Measurements from ENCODE around the gene MYO15A.
"Not testable (repeated sequence)": the region's sequence is repeated elsewhere in the genome, so short reads cannot be mapped to it uniquely, and the experiment has no call there.

The MYO15A gene

GRCh38 chr17:18198530-18198929, 90.0 kb downstream of the MYO15A start:
- no peak for DNase-seq (ENCODE audit: low spot score)
- no peak overlapping the region for H3K27ac Mint-ChIP-seq
- H3K4me1 Mint-ChIP-seq (ENCODE audit: low read depth), result peaks cover 6% of the 10 kb centered on the region
- H3K36me3 Mint-ChIP-seq (ENCODE audit: low read depth), result peaks cover 46% of the 10 kb centered on the region
- H3K27me3 Mint-ChIP-seq (ENCODE audit: low read depth), result no peaks in the 10 kb centered on the region
- H3K9me3 Mint-ChIP-seq, result no peaks in the 10 kb centered on the region
- no peak overlapping the region for H3K4me3 Mint-ChIP-seq

GRCh38 chr17:18201108-18201507, 92.6 kb downstream of the MYO15A start:
- H3K27ac Mint-ChIP-seq, result no peak overlapping the region
- no peak for DNase-seq (ENCODE audit: low spot score)
- peaks cover 30% of the 10 kb centered on the region for H3K36me3 Mint-ChIP-seq (ENCODE audit: low read depth)
- peaks cover 4% of the 10 kb centered on the region for H3K4me1 Mint-ChIP-seq (ENCODE audit: low read depth)
- H3K27me3 Mint-ChIP-seq (ENCODE audit: low read depth), result no peaks in the 10 kb centered on the region
- H3K9me3 Mint-ChIP-seq, result no peaks in the 10 kb centered on the region
- no peak overlapping the region for H3K4me3 Mint-ChIP-seq

- Mint-ChIP-seq H3K9me3 (no peaks in the 10 kb centered on the region), H3K27me3 (ENCODE audit: low read depth) (no peaks in the 10 kb centered on the region), H3K4me1 (ENCODE audit: low read depth) (peaks cover 2% of the 10 kb centered on the region), H3K4me3 (no peak overlapping the region), H3K27ac (no peak overlapping the region), H3K36me3 (ENCODE audit: low read depth) (peaks cover 21% of the 10 kb centered on the region)
- no peak for DNase-seq (ENCODE audit: low spot score)
Measured at GRCh38 chr17:18203308-18203707, 94.8 kb downstream of the MYO15A start.

- H3K27me3 Mint-ChIP-seq (ENCODE audit: low read depth), result no peaks in the 10 kb centered on the region
- peaks cover 34% of the 10 kb centered on the region for H3K36me3 Mint-ChIP-seq (ENCODE audit: low read depth)
- no peak for DNase-seq (ENCODE audit: low spot score)
- H3K27ac Mint-ChIP-seq, result no peak overlapping the region
- no peaks in the 10 kb centered on the region for H3K9me3 Mint-ChIP-seq
- no peaks in the 10 kb centered on the region for H3K4me1 Mint-ChIP-seq (ENCODE audit: low read depth)
- no peak overlapping the region for H3K4me3 Mint-ChIP-seq
Measured at GRCh38 chr17:18205861-18206260, 97.3 kb downstream of the MYO15A start.

- Mint-ChIP-seq H3K4me1 (ENCODE audit: low read depth) (no peaks in the 10 kb centered on the region), H3K27me3 (ENCODE audit: low read depth) (no peaks in the 10 kb centered on the region), H3K9me3 (no peaks in the 10 kb centered on the region), H3K36me3 (ENCODE audit: low read depth) (peaks cover 30% of the 10 kb centered on the region), H3K27ac (no peak overlapping the region), H3K4me3 (no peak overlapping the region)
- no peak for DNase-seq (ENCODE audit: low spot score)
Measured at GRCh38 chr17:18206962-18207361, 98.4 kb downstream of the MYO15A start.

- Mint-ChIP-seq H3K4me3 (no peak overlapping the region), H3K4me1 (ENCODE audit: low read depth) (no peaks in the 10 kb centered on the region), H3K9me3 (no peaks in the 10 kb centered on the region), H3K27me3 (ENCODE audit: low read depth) (no peaks in the 10 kb centered on the region), H3K36me3 (ENCODE audit: low read depth) (peaks cover 30% of the 10 kb centered on the region), H3K27ac (no peak overlapping the region)
- no peak for DNase-seq (ENCODE audit: low spot score)
Measured at GRCh38 chr17:18208092-18208491, 99.5 kb downstream of the MYO15A start.

- Mint-ChIP-seq H3K27me3 (ENCODE audit: low read depth) (no peaks in the 10 kb centered on the region), H3K27ac (no peak overlapping the region), H3K9me3 (no peaks in the 10 kb centered on the region), H3K4me3 (no peak overlapping the region), H3K36me3 (ENCODE audit: low read depth) (peaks cover 16% of the 10 kb centered on the region), H3K4me1 (ENCODE audit: low read depth) (no peaks in the 10 kb centered on the region)
- no peak for DNase-seq (ENCODE audit: low spot score)
Measured at GRCh38 chr17:18213666-18214270, 105.2 kb downstream of the MYO15A start.

GRCh38 chr17:18216906-18217305, 108.3 kb downstream of the MYO15A start:
- not testable (repeated sequence) for DNase-seq (ENCODE audit: low spot score); H3K4me3 Mint-ChIP-seq; H3K27ac Mint-ChIP-seq; H3K27me3 Mint-ChIP-seq (ENCODE audit: low read depth); H3K4me1 Mint-ChIP-seq (ENCODE audit: low read depth); H3K9me3 Mint-ChIP-seq; H3K36me3 Mint-ChIP-seq (ENCODE audit: low read depth)

GRCh38 chr17:18217412-18218015, 109.0 kb downstream of the MYO15A start:
- no peaks in the 10 kb centered on the region for H3K9me3 Mint-ChIP-seq
- no peak overlapping the region for H3K4me3 Mint-ChIP-seq
- H3K4me1 Mint-ChIP-seq (ENCODE audit: low read depth), result no peaks in the 10 kb centered on the region
- H3K27me3 Mint-ChIP-seq (ENCODE audit: low read depth), result no peaks in the 10 kb centered on the region
- no peaks in the 10 kb centered on the region for H3K36me3 Mint-ChIP-seq (ENCODE audit: low read depth)
- H3K27ac Mint-ChIP-seq, result no peak overlapping the region
- DNase-seq (ENCODE audit: low spot score), result peak; percentile 64

GRCh38 chr17:18218756-18219415, 110.3 kb downstream of the MYO15A start:
- H3K27me3 Mint-ChIP-seq (ENCODE audit: low read depth), result no peaks in the 10 kb centered on the region
- H3K36me3 Mint-ChIP-seq (ENCODE audit: low read depth), result no peaks in the 10 kb centered on the region
- H3K27ac Mint-ChIP-seq, result no peak overlapping the region
- H3K4me3 Mint-ChIP-seq, result no peak overlapping the region
- H3K9me3 Mint-ChIP-seq, result no peaks in the 10 kb centered on the region
- H3K4me1 Mint-ChIP-seq (ENCODE audit: low read depth), result no peaks in the 10 kb centered on the region
- no peak for DNase-seq (ENCODE audit: low spot score)

- Mint-ChIP-seq H3K9me3 (no peaks in the 10 kb centered on the region), H3K4me3 (no peak overlapping the region), H3K27ac (no peak overlapping the region), H3K4me1 (ENCODE audit: low read depth) (peaks cover 20% of the 10 kb centered on the region), H3K27me3 (ENCODE audit: low read depth) (no peaks in the 10 kb centered on the region), H3K36me3 (ENCODE audit: low read depth) (no peaks in the 10 kb centered on the region)
- no peak for DNase-seq (ENCODE audit: low spot score)
Measured at GRCh38 chr17:18224053-18224386, 115.5 kb downstream of the MYO15A start.

- no peaks in the 10 kb centered on the region for H3K27me3 Mint-ChIP-seq (ENCODE audit: low read depth)
- peak overlapping the region; percentile 74 for H3K4me3 Mint-ChIP-seq
- no peaks in the 10 kb centered on the region for H3K9me3 Mint-ChIP-seq
- H3K36me3 Mint-ChIP-seq (ENCODE audit: low read depth), result no peaks in the 10 kb centered on the region
- H3K4me1 Mint-ChIP-seq (ENCODE audit: low read depth), result peaks cover 20% of the 10 kb centered on the region
- no peak overlapping the region for H3K27ac Mint-ChIP-seq
- DNase-seq (ENCODE audit: low spot score), result no peak
Measured at GRCh38 chr17:18224387-18225120, 116.0 kb downstream of the MYO15A start.

GRCh38 chr17:18225121-18225641, 116.6 kb downstream of the MYO15A start, which contains the start of gene LLGL1:
TSS of gene LLGL1 (plus strand) at chr17:18225635. CDS start at chr17:18225683, 48 bp downstream.
- peak within 1 kb of the TSS; percentile 90 for H3K27ac Mint-ChIP-seq
- H3K4me3 Mint-ChIP-seq, result peak within 1 kb of the TSS; percentile 93
- H3K4me1 Mint-ChIP-seq (ENCODE audit: low read depth), result peaks cover 20% of the 10 kb centered on the region
- no peaks in the 10 kb centered on the region for H3K36me3 Mint-ChIP-seq (ENCODE audit: low read depth)
- DNase-seq (ENCODE audit: low spot score), result peak; percentile 96
- H3K27me3 Mint-ChIP-seq (ENCODE audit: low read depth), result no peaks in the 10 kb centered on the region
- H3K9me3 Mint-ChIP-seq, result no peaks in the 10 kb centered on the region
